Type B pancreatic cell (in vitro differentiated cells): ENCODE results near the gene DDI2. TPM values are rescaled to one million over a fixed set of nuclear protein-coding genes. Genes with fewer than 3 reads are reported as not detected.

Experiments used
- DNase-seq: peaks from one replicate; pipeline ENCODE4 v3.0.0; 2021; ENCODE audit warnings: mixed read lengths; ENCODE audit not compliant: unreplicated experiment; ENCODE audit errors: extremely low spot score
- H3K27ac Mint-ChIP-seq: 2 replicates; pipeline ENCODE4 v1.8.0; 2021; ENCODE audit warnings: mild to moderate bottlenecking, mixed read lengths
- H3K27me3 Mint-ChIP-seq: 2 replicates; pipeline ENCODE4 v1.8.0; 2021; ENCODE audit warnings: mixed read lengths
- H3K36me3 Mint-ChIP-seq: 2 replicates; pipeline ENCODE4 v1.8.0; 2021; ENCODE audit warnings: mixed read lengths
- H3K4me1 Mint-ChIP-seq: one replicate; pipeline ENCODE4 v1.8.0; 2021; ENCODE audit warnings: mixed read lengths; ENCODE audit not compliant: unreplicated experiment
- H3K4me3 Mint-ChIP-seq: 2 replicates; pipeline ENCODE4 v1.8.0; 2021; ENCODE audit warnings: mild to moderate bottlenecking, mixed read lengths
- H3K9me3 Mint-ChIP-seq: 2 replicates; pipeline ENCODE4 v1.8.0; 2021; ENCODE audit warnings: mixed read lengths
- CTCF ChIP-seq: fragments of 200-600 bp; sonication (generic); conservative IDR thresholded peaks from 2 replicates; pipeline ENCODE4 v1.5.0; 2021; ENCODE audit warnings: antibody characterized with exemption, mild to moderate bottlenecking
- total RNA-seq: library from RNA; stranded (reverse); gene quantifications from 2 replicates; pipeline ENCODE4 v1.2.1, GENCODE V29; 2021; ENCODE audit warnings: low replicate concordance

DDI2 gene
- total RNA-seq, 1 donor from 2014 or later: 38.7 TPM

DNA sequence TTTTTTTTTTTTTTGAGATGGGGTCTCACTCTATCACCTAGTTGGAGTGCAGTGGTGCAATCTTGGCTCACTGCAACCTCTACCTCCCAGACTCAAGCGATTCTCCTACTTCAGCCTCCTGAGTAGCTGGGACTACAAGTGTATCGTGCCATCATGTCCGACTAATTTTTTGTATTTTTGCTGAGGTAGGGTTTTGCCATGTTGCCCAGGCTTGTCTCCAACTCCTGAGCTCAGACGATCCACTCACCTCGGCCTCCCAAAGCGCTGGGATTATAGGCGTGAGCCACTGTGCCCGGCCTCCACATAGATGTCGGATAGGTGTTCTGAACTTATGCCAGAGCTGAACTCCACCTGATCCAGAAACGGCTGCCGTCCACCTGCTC, 87.9 kb downstream of the DDI2 start:
- H3K36me3 Mint-ChIP-seq: peaks cover 3% of the 10 kb centered on the region
- H3K9me3 Mint-ChIP-seq: no peaks in the 10 kb centered on the region
- H3K4me1 Mint-ChIP-seq: peaks cover 23% of the 10 kb centered on the region
- H3K27me3 Mint-ChIP-seq: no peaks in the 10 kb centered on the region
- H3K4me3 Mint-ChIP-seq: no peak overlapping the region
- no peak for DNase-seq
- TF ChIP-seq CTCF: no peak
- H3K27ac Mint-ChIP-seq: no peak overlapping the region

GRCh38 chr1:15706751-15707150, 89.5 kb downstream of the DDI2 start:
- H3K4me1 Mint-ChIP-seq: peaks cover 17% of the 10 kb centered on the region
- H3K27me3 Mint-ChIP-seq: no peaks in the 10 kb centered on the region
- H3K27ac Mint-ChIP-seq: peak overlapping the region; percentile 30
- no peaks in the 10 kb centered on the region for H3K9me3 Mint-ChIP-seq
- no peak overlapping the region for H3K4me3 Mint-ChIP-seq
- peaks cover 3% of the 10 kb centered on the region for H3K36me3 Mint-ChIP-seq
- TF ChIP-seq CTCF: no peak
- no peak for DNase-seq

DNA sequence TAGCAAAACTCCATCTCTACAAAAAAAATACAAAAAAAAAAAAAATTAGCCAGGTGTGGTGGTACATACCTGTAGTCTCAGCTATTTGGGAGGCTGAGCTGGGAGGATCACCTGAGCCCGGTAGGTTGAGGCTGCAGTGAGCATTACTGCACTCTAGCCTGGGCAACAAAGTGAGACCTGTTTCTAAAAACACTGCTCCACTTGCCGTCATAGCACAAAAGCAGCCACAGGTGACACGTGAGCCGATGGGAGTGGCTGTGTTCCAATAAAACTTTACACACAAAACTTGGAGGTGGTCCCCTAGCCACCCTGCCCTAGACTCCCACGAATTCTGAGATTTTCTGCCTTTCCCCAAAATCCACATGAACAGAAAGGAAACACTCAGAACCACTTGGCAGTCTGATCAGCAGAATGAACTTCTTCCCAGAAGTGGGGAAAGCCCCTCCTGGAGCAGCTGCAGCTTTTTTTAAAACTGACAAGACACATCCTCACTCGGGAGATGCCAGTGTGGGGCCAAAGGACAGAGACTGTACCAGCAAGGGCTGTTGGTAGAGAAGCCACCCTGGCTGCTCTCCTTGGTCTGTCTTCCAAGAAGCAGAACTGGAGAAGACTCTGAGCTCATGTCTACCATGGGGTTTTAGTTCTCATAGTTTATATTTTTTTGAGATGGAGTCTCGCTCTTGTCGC, 90.1 kb downstream of the DDI2 start:
- H3K9me3 Mint-ChIP-seq: no peaks in the 10 kb centered on the region
- no peak for TF ChIP-seq CTCF
- DNase-seq: no peak
- H3K4me1 Mint-ChIP-seq: peaks cover 13% of the 10 kb centered on the region
- no peak overlapping the region for H3K4me3 Mint-ChIP-seq
- no peaks in the 10 kb centered on the region for H3K27me3 Mint-ChIP-seq
- no peak overlapping the region for H3K27ac Mint-ChIP-seq
- peaks cover 3% of the 10 kb centered on the region for H3K36me3 Mint-ChIP-seq

- Mint-ChIP-seq H3K27ac (no peak overlapping the region), H3K27me3 (no peaks in the 10 kb centered on the region), H3K36me3 (peaks cover 3% of the 10 kb centered on the region), H3K4me3 (no peak overlapping the region), H3K9me3 (no peaks in the 10 kb centered on the region), H3K4me1 (peaks cover 6% of the 10 kb centered on the region)
- no peak for DNase-seq
- no peak for TF ChIP-seq CTCF
Observed at GRCh38 chr1:15708486-15709137, 91.4 kb downstream of the DDI2 start.

- H3K9me3 Mint-ChIP-seq: no peaks in the 10 kb centered on the region
- no peak overlapping the region for H3K27ac Mint-ChIP-seq
- peaks cover 3% of the 10 kb centered on the region for H3K36me3 Mint-ChIP-seq
- peaks cover 6% of the 10 kb centered on the region for H3K4me1 Mint-ChIP-seq
- no peak for DNase-seq
- no peak overlapping the region for H3K4me3 Mint-ChIP-seq
- H3K27me3 Mint-ChIP-seq: no peaks in the 10 kb centered on the region
- TF ChIP-seq CTCF: no peak
Observed at GRCh38 chr1:15709226-15709625, 92.0 kb downstream of the DDI2 start.
